IPS-18a (cell line): Measurements from ENCODE around the gene IL36RN.

Experiments used
- H3K27ac ChIP-seq: one replicate; pipeline ENCODE4 v1.5.1; 2013; ENCODE audit warnings: low read length
- H3K27me3 ChIP-seq: one replicate; pipeline ENCODE4 v1.6.1; 2013; ENCODE audit warnings: mild to moderate bottlenecking, low read length; ENCODE audit not compliant: control insufficient read depth, insufficient read depth
- H3K36me3 ChIP-seq: one replicate; pipeline ENCODE4 v1.6.1; 2013; ENCODE audit warnings: low read depth, low read length; ENCODE audit not compliant: control insufficient read depth
- H3K4me1 ChIP-seq: one replicate; pipeline ENCODE4 v1.6.1; 2013; ENCODE audit warnings: low read depth, low read length; ENCODE audit not compliant: control insufficient read depth
- H3K4me3 ChIP-seq: one replicate; pipeline ENCODE4 v1.5.1; 2013; ENCODE audit warnings: low read length
- H3K9ac ChIP-seq: one replicate; pipeline ENCODE4 v1.6.1; 2013; ENCODE audit warnings: mild to moderate bottlenecking, low read length, moderate library complexity
- H3K9me3 ChIP-seq: one replicate; pipeline ENCODE4 v1.6.1; 2013; ENCODE audit warnings: low read depth, low read length; ENCODE audit not compliant: control insufficient read depth

The IL36RN gene

GRCh38 chr2:113064281-113064680, 5.3 kb downstream of the IL36RN start:
- no peak overlapping the region for H3K9ac ChIP-seq
- H3K36me3 ChIP-seq = no peaks in the 10 kb centered on the region
- H3K27me3 ChIP-seq = no peaks in the 10 kb centered on the region
- no peaks in the 10 kb centered on the region for H3K9me3 ChIP-seq
- no peak overlapping the region for H3K27ac ChIP-seq
- H3K4me1 ChIP-seq = no peaks in the 10 kb centered on the region
- H3K4me3 ChIP-seq = no peak overlapping the region

GRCh38 chr2:113064898-113065297, 5.9 kb downstream of the IL36RN start:
- Histone ChIP-seq H3K4me3 (no peak overlapping the region), H3K4me1 (no peaks in the 10 kb centered on the region), H3K9me3 (no peaks in the 10 kb centered on the region), H3K9ac (no peak overlapping the region), H3K27ac (no peak overlapping the region), H3K36me3 (no peaks in the 10 kb centered on the region), H3K27me3 (no peaks in the 10 kb centered on the region)

GRCh38 chr2:113067681-113068080, 8.7 kb downstream of the IL36RN start, which contains the start of gene IL1F10:
IL1F10 (plus strand) TSS chr2:113067970; CDS start chr2:113072739, 4,769 bp downstream.
- Histone ChIP-seq H3K9me3 (no peaks in the 10 kb centered on the region), H3K36me3 (no peaks in the 10 kb centered on the region), H3K27ac (no peak within 1 kb of the TSS), H3K4me3 (no peak within 1 kb of the TSS), H3K4me1 (no peaks in the 10 kb centered on the region), H3K27me3 (no peaks in the 10 kb centered on the region), H3K9ac (no peak within 1 kb of the TSS)

- no peaks in the 10 kb centered on the region for H3K27me3 ChIP-seq
- no peaks in the 10 kb centered on the region for H3K36me3 ChIP-seq
- H3K9me3 ChIP-seq = no peaks in the 10 kb centered on the region
- H3K27ac ChIP-seq = no peak overlapping the region
- H3K9ac ChIP-seq = no peak overlapping the region
- no peaks in the 10 kb centered on the region for H3K4me1 ChIP-seq
- no peak overlapping the region for H3K4me3 ChIP-seq
Measured at GRCh38 chr2:113068249-113068648, 9.3 kb downstream of the IL36RN start.

GRCh38 chr2:113068706-113069485, 9.9 kb downstream of the IL36RN start:
- H3K4me1 ChIP-seq = no peaks in the 10 kb centered on the region
- H3K4me3 ChIP-seq = no peak overlapping the region
- no peak overlapping the region for H3K9ac ChIP-seq
- no peak overlapping the region for H3K27ac ChIP-seq
- no peaks in the 10 kb centered on the region for H3K27me3 ChIP-seq
- no peaks in the 10 kb centered on the region for H3K36me3 ChIP-seq
- H3K9me3 ChIP-seq = no peaks in the 10 kb centered on the region

GRCh38 chr2:113069676-113070605, 10.9 kb downstream of the IL36RN start:
- H3K36me3 ChIP-seq = no peaks in the 10 kb centered on the region
- no peaks in the 10 kb centered on the region for H3K9me3 ChIP-seq
- H3K4me3 ChIP-seq = no peak overlapping the region
- H3K4me1 ChIP-seq = no peaks in the 10 kb centered on the region
- no peaks in the 10 kb centered on the region for H3K27me3 ChIP-seq
- no peak overlapping the region for H3K9ac ChIP-seq
- H3K27ac ChIP-seq = no peak overlapping the region

DNA sequence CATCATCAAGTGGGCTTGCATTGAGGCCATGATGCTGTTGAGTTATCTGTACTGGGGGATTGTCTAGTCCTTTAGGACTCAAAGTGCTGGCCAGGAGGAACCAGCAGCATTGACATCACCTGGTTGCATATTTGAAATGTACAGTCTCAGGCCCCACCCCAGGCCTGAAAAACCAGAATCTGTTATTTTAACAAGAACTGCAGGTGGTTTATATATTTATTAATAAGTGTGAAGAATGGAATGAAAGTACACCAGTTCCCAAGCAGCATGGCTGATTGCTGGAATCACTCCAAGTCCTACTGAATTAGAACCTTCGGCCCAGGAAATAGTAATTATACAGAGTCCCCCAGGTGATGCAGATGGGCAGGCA, 11.6 kb downstream of the IL36RN start:
- H3K27ac ChIP-seq = no peak overlapping the region
- no peaks in the 10 kb centered on the region for H3K27me3 ChIP-seq
- H3K9me3 ChIP-seq = no peaks in the 10 kb centered on the region
- H3K36me3 ChIP-seq = no peaks in the 10 kb centered on the region
- H3K9ac ChIP-seq = no peak overlapping the region
- no peak overlapping the region for H3K4me3 ChIP-seq
- H3K4me1 ChIP-seq = no peaks in the 10 kb centered on the region

- Histone ChIP-seq H3K9ac (no peak overlapping the region), H3K4me3 (no peak overlapping the region), H3K9me3 (no peaks in the 10 kb centered on the region), H3K4me1 (no peaks in the 10 kb centered on the region), H3K27me3 (no peaks in the 10 kb centered on the region), H3K36me3 (no peaks in the 10 kb centered on the region), H3K27ac (no peak overlapping the region)
Measured at GRCh38 chr2:113072584-113072983, 13.6 kb downstream of the IL36RN start.

- Histone ChIP-seq H3K4me1 (no peaks in the 10 kb centered on the region), H3K9ac (no peak overlapping the region), H3K27ac (no peak overlapping the region), H3K36me3 (no peaks in the 10 kb centered on the region), H3K4me3 (no peak overlapping the region), H3K9me3 (no peaks in the 10 kb centered on the region), H3K27me3 (no peaks in the 10 kb centered on the region)
Measured at GRCh38 chr2:113073325-113073834, 14.4 kb downstream of the IL36RN start.

DNA sequence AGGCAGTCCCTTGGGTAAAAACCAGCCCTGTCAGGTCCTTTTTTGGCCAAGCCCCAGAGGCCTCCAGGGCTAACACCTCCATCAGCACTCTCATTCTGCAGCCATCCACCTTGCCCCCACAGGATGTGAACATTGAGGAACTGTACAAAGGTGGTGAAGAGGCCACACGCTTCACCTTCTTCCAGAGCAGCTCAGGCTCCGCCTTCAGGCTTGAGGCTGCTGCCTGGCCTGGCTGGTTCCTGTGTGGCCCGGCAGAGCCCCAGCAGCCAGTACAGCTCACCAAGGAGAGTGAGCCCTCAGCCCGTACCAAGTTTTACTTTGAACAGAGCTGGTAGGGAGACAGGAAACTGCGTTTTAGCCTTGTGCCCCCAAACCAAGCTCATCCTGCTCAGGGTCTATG, 16.0 kb downstream of the IL36RN start:
- no peak overlapping the region for H3K4me3 ChIP-seq
- H3K4me1 ChIP-seq = no peaks in the 10 kb centered on the region
- H3K36me3 ChIP-seq = no peaks in the 10 kb centered on the region
- no peaks in the 10 kb centered on the region for H3K27me3 ChIP-seq
- no peaks in the 10 kb centered on the region for H3K9me3 ChIP-seq
- no peak overlapping the region for H3K9ac ChIP-seq
- no peak overlapping the region for H3K27ac ChIP-seq

DNA sequence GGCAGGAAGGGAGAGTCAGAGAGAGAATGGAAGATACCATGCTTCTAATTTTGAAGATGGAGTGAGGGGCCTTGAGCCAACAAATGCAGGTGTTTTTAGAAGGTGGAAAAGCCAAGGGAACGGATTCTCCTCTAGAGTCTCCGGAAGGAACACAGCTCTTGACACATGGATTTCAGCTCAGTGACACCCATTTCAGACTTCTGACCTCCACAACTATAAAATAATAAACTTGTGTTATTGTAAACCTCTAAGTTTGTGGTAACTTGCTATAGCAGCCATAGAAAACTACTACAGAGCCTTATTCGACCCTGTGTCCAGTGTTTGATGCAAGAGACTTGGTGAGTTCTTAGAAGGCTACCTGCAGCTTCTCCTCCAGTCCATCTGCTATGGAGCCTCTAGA, 16.6 kb downstream of the IL36RN start:
- no peaks in the 10 kb centered on the region for H3K36me3 ChIP-seq
- H3K27me3 ChIP-seq = no peaks in the 10 kb centered on the region
- H3K27ac ChIP-seq = no peak overlapping the region
- no peaks in the 10 kb centered on the region for H3K9me3 ChIP-seq
- H3K9ac ChIP-seq = no peak overlapping the region
- H3K4me1 ChIP-seq = no peaks in the 10 kb centered on the region
- no peak overlapping the region for H3K4me3 ChIP-seq
